Sigmoid colon (tissue), 4 donors: ENCODE results near the gene PLPPR1.

Source experiments
- CTCF ChIP-seq, 4 experiments: fragments of 450-650 bp in 3 of 4; fragments of 200-600 bp in 1 of 4; IDR thresholded peaks; one replicate each; pipeline ENCODE4 v1.5.1; 2016 to 2019; ENCODE audit warnings: antibody characterized with exemption in 4 of 4, mild to moderate bottlenecking in 3 of 4, moderate library complexity in 2 of 4
- EP300 ChIP-seq, 4 donors: sonication (generic); formaldehyde crosslinking; IDR thresholded peaks; one replicate each; pipeline ENCODE4 v1.6.1; 2017; ENCODE audit warnings: antibody characterized with exemption in 4 of 4
- POLR2A ChIP-seq, 2 donors: fragments of 450-650 bp; IDR thresholded peaks; one replicate each; pipeline ENCODE4 v1.6.1; 2016; ENCODE audit warnings: antibody characterized with exemption in 2 of 2, mild to moderate bottlenecking in 2 of 2, moderate library complexity in 2 of 2
- POLR2AphosphoS5 ChIP-seq, 4 donors: sonication (generic); formaldehyde crosslinking; IDR thresholded peaks; one replicate each; pipeline ENCODE4 v1.6.1; 2017; ENCODE audit warnings: antibody characterized with exemption in 4 of 4

GRCh38 chr9:101062686-101063085 is 34.2 kb downstream of the PLPPR1 start:
- TF ChIP-seq CTCF (IDR thresholded peaks at IDR 0.05) (no peak), POLR2A (IDR thresholded peaks at IDR 0.05) (no peak), EP300 (IDR thresholded peaks at IDR 0.05) (no peak), POLR2AphosphoS5 (IDR thresholded peaks at IDR 0.05) (no peak)
